ENCODE data around the gene PCF11.

GRCh38 chr11:83185767-83186166, 28.8 kb downstream of the PCF11 start:
- TF ChIP-seq CTCF (IDR thresholded peaks at IDR 0.05) = no peak
- TF ChIP-seq POLR2A (IDR thresholded peaks at IDR 0.05) = no peak
- no peak for TF ChIP-seq POLR2AphosphoS5 (IDR thresholded peaks at IDR 0.05)
- no peak for TF ChIP-seq EP300 (IDR thresholded peaks at IDR 0.05)
